Activated naive CD4-positive, alpha-beta T cell treated with anti-CD3 and anti-CD28 coated beads, Interleukin-2, amount 50 U/mL, for 72 hours (primary cell): ENCODE data around the gene EFNB1. TPM values are rescaled to one million over a fixed set of nuclear protein-coding genes. Genes with fewer than 3 reads are reported as not detected.

Experiments used
- total RNA-seq, 2 donors: library from RNA; stranded (reverse); gene quantifications; one replicate each; pipeline ENCODE4 v1.2.3, GENCODE V29; 2022

The EFNB1 gene
- total RNA-seq, 2 donors from 2014 or later, result 2.0 to 3.3 TPM

Other genes with a start within 250 kb of the EFNB1 start
- gene STARD8, start 181.4 kb upstream of the EFNB1 start, total RNA-seq, result under 1 TPM; 0.27 to 0.43 TPM